Omental fat pad (tissue), 4 donors: ENCODE measurements around the gene CPT2. TPM values are rescaled to one million over a fixed set of nuclear protein-coding genes. Genes with fewer than 3 reads are reported as not detected.

ENCODE experiments used
- ATAC-seq: fragments of 150-250 bp; one replicate; pipeline ENCODE4 v1.9.1; 2016; ENCODE audit warnings: mild to moderate bottlenecking, moderate library complexity; ENCODE audit not compliant: low FRiP score
- DNase-seq: peaks from one replicate; pipeline ENCODE4 v3.0.0-alpha.2; 2019; ENCODE audit warnings: low spot score
- CTCF ChIP-seq, 3 donors: fragments of 450-650 bp; IDR thresholded peaks; one replicate each; pipeline ENCODE4 v1.5.1; 2016 to 2017; ENCODE audit warnings: antibody characterized with exemption in 3 of 3, mild to moderate bottlenecking in 3 of 3, moderate library complexity in 2 of 3
- total RNA-seq, 4 donors: library from RNA; depleted of rRNA; stranded (reverse); fragments of >200 nt; gene quantifications; one replicate each; pipeline ENCODE4 v1.1.0, GENCODE V29; 2016

The CPT2 gene
- total RNA-seq, 4 donors from 2014 or later, result 11.4 to 30.4 (median 17.6) TPM

GRCh38 chr1:53166912-53167311, 29.7 kb upstream of the CPT2 start:
- ATAC-seq (no peak), DNase-seq (no peak)

GRCh38 chr1:53172426-53173128, 24.0 kb upstream of the CPT2 start:
- no peak for TF ChIP-seq CTCF (IDR thresholded peaks at IDR 0.05)
- DNase-seq (no peak), ATAC-seq (no peak)

More at GRCh38 chr1:53166912-53167311, 29.7 kb upstream of the CPT2 start:
- TF ChIP-seq CTCF (IDR thresholded peaks at IDR 0.05), result no peak

- no peak for ATAC-seq
- TF ChIP-seq CTCF (IDR thresholded peaks at IDR 0.05), result no peak
Measured at GRCh38 chr1:53174971-53175913, 21.4 kb upstream of the CPT2 start.

GRCh38 chr1:53176452-53177208, 20.0 kb upstream of the CPT2 start:
- no peak for DNase-seq
- peak; percentile 87 for ATAC-seq
- no peak for TF ChIP-seq CTCF (IDR thresholded peaks at IDR 0.05)

More at GRCh38 chr1:53174971-53175913, 21.4 kb upstream of the CPT2 start:
- no peak for DNase-seq

GRCh38 chr1:53180226-53180625, 16.4 kb upstream of the CPT2 start:
- ATAC-seq, result no peak
- TF ChIP-seq CTCF (IDR thresholded peaks at IDR 0.05), result no peak
- DNase-seq, result no peak

GRCh38 chr1:53180951-53181350, 15.7 kb upstream of the CPT2 start:
- DNase-seq, result no peak
- ATAC-seq, result no peak
- TF ChIP-seq CTCF (IDR thresholded peaks at IDR 0.05), result no peak
